ENCODE data around the gene TOR1AIP1. TPM values are rescaled to one million over a fixed set of nuclear protein-coding genes. Genes with fewer than 3 reads are reported as not detected.
"Not testable (repeated sequence)": the region's sequence is repeated elsewhere in the genome, so short reads cannot be mapped to it uniquely, and the experiment has no call there.

TOR1AIP1 gene
- total RNA-seq, 1 donor from 2014 or later, result 21.6 TPM

DNA sequence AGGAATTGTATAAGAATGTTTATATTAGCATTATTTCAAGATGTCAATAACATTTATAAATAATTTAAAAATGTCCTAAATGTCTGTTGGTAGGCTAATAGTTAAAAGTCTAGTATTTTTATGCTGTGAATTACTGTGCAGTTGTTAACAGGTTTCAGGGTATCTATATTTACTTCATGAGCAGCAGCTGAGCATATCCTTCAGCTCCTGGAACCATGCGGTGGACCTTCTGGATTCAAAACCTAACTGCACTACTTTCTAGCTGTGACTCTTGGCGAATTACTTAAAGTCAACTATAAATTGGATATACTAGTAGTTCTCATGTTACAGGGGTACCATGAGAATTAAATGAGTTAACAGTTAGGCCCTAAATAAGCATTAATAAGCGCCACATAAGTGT, 76.3 kb downstream of the TOR1AIP1 start:
- Mint-ChIP-seq H3K9me3 (peaks cover 16% of the 10 kb centered on the region), H3K27ac (no peak overlapping the region), H3K4me3 (no peak overlapping the region), H3K36me3 (peaks cover 23% of the 10 kb centered on the region), H3K4me1 (peaks cover 16% of the 10 kb centered on the region), H3K27me3 (ENCODE audit: insufficient read depth, low read depth) (peaks cover 2% of the 10 kb centered on the region)
- H3K9me3 ChIP-seq (ENCODE audit: low read depth), result no peaks in the 10 kb centered on the region
- H3K4me3 ChIP-seq, result no peak overlapping the region
- H4K20me1 ChIP-seq (ENCODE audit: low read depth), result peaks cover 38% of the 10 kb centered on the region
- no peaks in the 10 kb centered on the region for H3K36me3 ChIP-seq
- H2AFZ ChIP-seq (replicated peaks), result no peak overlapping the region
- no peak overlapping the region for H3K9ac ChIP-seq
- peaks cover 10% of the 10 kb centered on the region for H3K4me1 ChIP-seq
- DNase-seq (ENCODE audit: low spot score), result no peak
- H3F3A ChIP-seq (ENCODE audit: low read depth), result peaks cover 18% of the 10 kb centered on the region
- no peak overlapping the region for H3K4me2 ChIP-seq
- H3K27ac ChIP-seq, result no peak overlapping the region
- H3K27me3 ChIP-seq, result no peaks in the 10 kb centered on the region
- TF ChIP-seq, protein P1, sequence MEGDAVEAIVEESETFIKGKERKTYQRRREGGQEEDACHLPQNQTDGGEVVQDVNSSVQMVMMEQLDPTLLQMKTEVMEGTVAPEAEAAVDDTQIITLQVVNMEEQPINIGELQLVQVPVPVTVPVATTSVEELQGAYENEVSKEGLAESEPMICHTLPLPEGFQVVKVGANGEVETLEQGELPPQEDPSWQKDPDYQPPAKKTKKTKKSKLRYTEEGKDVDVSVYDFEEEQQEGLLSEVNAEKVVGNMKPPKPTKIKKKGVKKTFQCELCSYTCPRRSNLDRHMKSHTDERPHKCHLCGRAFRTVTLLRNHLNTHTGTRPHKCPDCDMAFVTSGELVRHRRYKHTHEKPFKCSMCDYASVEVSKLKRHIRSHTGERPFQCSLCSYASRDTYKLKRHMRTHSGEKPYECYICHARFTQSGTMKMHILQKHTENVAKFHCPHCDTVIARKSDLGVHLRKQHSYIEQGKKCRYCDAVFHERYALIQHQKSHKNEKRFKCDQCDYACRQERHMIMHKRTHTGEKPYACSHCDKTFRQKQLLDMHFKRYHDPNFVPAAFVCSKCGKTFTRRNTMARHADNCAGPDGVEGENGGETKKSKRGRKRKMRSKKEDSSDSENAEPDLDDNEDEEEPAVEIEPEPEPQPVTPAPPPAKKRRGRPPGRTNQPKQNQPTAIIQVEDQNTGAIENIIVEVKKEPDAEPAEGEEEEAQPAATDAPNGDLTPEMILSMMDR (IDR thresholded peaks at IDR 0.05), result no peak
- TF ChIP-seq EZH2phosphoT487 (IDR thresholded peaks at IDR 0.05), result no peak
- TF ChIP-seq EZH2 (IDR thresholded peaks at IDR 0.05), result no peak
- H3K79me2 ChIP-seq (ENCODE audit: low read depth), result peaks cover 86% of the 10 kb centered on the region

DNA sequence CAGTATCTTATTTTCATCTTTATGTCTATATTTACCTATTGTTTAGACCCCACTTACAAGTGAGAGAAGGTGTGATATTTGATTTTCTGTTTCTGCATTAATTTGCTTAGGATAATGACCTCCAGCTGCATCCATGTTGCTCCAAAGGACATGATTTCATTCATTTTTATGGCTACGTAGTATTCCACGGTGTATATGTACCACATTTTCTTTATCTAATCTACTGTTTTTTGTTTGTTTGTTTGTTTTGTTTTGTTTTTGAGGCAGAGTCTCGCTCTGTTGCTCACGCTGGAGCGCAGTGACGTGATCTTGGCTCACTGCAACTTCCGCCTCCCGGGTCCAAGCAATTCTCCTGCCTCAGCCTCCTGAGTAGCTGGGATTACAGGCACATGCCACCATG, 80.1 kb downstream of the TOR1AIP1 start:
- not testable (repeated sequence) for H3K4me1 Mint-ChIP-seq; H3K9ac ChIP-seq; DNase-seq (ENCODE audit: low spot score); H3K27me3 ChIP-seq; H3K27me3 Mint-ChIP-seq (ENCODE audit: insufficient read depth, low read depth); H3K4me1 ChIP-seq; H3K4me2 ChIP-seq; H3F3A ChIP-seq (ENCODE audit: low read depth); H3K36me3 ChIP-seq; H3K27ac ChIP-seq; H2AFZ ChIP-seq (replicated peaks); H3K27ac Mint-ChIP-seq; H3K9me3 ChIP-seq (ENCODE audit: low read depth); H3K4me3 ChIP-seq; H3K4me3 Mint-ChIP-seq
- H3K36me3 Mint-ChIP-seq, result peaks cover 33% of the 10 kb centered on the region
- peaks cover 40% of the 10 kb centered on the region for H3K9me3 Mint-ChIP-seq
- Histone ChIP-seq H3K79me2 (ENCODE audit: low read depth) (peaks cover 99% of the 10 kb centered on the region), H4K20me1 (ENCODE audit: low read depth) (peaks cover 30% of the 10 kb centered on the region)

DNA sequence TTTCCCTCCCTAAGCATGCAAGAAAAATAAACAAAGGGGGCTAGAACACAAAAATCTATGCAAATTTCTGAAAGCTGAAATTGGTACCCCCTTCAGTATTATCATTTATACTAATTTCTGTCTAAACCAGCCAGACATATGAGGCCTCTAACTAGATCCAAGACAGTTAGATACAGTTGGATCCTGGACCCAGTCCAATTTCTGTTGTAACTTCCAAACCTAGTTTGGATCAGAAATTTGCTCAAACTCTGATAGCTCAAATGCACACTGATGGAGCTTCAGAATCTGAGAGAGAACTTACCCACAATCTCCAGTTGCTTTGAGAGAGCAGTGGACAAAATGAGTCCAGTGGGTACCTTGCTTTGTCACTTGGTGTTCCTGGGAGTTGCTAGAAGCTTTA, 84.5 kb downstream of the TOR1AIP1 start:
- Histone ChIP-seq H3K4me1 (no peaks in the 10 kb centered on the region), H3K79me2 (ENCODE audit: low read depth) (peaks cover 100% of the 10 kb centered on the region), H3K27ac (no peak overlapping the region), H3K36me3 (no peaks in the 10 kb centered on the region), H4K20me1 (ENCODE audit: low read depth) (peaks cover 13% of the 10 kb centered on the region), H3K4me2 (no peak overlapping the region), H3K27me3 (no peaks in the 10 kb centered on the region), H3K9me3 (ENCODE audit: low read depth) (no peaks in the 10 kb centered on the region), H3K9ac (no peak overlapping the region), H3F3A (ENCODE audit: low read depth) (no peaks in the 10 kb centered on the region), H3K4me3 (no peak overlapping the region), H2AFZ (replicated peaks) (no peak overlapping the region)
- H3K36me3 Mint-ChIP-seq, result peaks cover 39% of the 10 kb centered on the region
- no peak overlapping the region for H3K4me3 Mint-ChIP-seq
- peaks cover 40% of the 10 kb centered on the region for H3K9me3 Mint-ChIP-seq
- H3K27me3 Mint-ChIP-seq (ENCODE audit: insufficient read depth, low read depth), result no peaks in the 10 kb centered on the region
- H3K4me1 Mint-ChIP-seq, result no peaks in the 10 kb centered on the region
- DNase-seq (ENCODE audit: low spot score), result no peak
- TF ChIP-seq, protein P1 (IDR thresholded peaks at IDR 0.05), result no peak
- no peak for TF ChIP-seq EZH2 (IDR thresholded peaks at IDR 0.05)
- no peak overlapping the region for H3K27ac Mint-ChIP-seq

DNA sequence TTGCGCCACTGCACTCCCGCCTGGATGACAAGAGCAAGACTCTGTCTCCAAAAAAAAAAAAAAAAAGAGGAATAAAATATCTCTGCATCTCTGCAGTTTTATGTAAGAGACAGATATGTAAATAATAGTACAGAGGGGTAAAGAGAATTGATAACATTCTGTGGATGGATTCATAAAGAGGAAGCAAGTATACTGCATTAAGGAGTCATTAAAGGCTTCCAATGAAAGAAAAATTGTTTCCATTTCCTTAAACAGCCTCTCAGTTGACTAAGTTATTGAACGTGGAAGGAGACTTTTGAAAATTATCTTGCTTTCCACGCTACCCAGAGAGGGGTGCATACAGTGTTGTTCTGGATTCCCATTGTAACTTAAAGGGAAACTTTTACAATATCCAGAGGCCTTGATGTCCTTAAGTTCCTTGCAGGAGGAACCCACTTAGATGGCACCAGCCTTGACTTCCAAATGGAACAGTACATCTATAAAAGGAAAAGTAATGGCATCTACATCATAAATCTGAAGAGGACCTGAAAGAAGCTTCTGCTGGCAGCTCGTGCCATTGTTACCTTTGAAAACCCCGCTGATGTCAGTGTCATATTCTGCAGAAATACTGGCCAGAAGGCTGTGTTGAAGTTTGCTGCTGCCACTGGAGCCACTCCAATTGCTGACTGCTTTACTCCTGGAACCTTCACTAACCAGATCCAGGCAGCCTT, 86.4 kb downstream of the TOR1AIP1 start:
- no peaks in the 10 kb centered on the region for H3K4me1 ChIP-seq
- H3K36me3 Mint-ChIP-seq, result peaks cover 33% of the 10 kb centered on the region
- no peak overlapping the region for H3K27ac Mint-ChIP-seq
- peaks cover 11% of the 10 kb centered on the region for H4K20me1 ChIP-seq (ENCODE audit: low read depth)
- DNase-seq (ENCODE audit: low spot score), result no peak
- no peaks in the 10 kb centered on the region for H3K27me3 ChIP-seq
- no peaks in the 10 kb centered on the region for H3F3A ChIP-seq (ENCODE audit: low read depth)
- H3K4me3 ChIP-seq, result no peak overlapping the region
- H2AFZ ChIP-seq (replicated peaks), result no peak overlapping the region
- H3K79me2 ChIP-seq (ENCODE audit: low read depth), result peaks cover 100% of the 10 kb centered on the region
- TF ChIP-seq EZH2 (IDR thresholded peaks at IDR 0.05) (no peak), EZH2phosphoT487 (IDR thresholded peaks at IDR 0.05) (no peak)
- TF ChIP-seq, protein P1 (IDR thresholded peaks at IDR 0.05), result no peak
- no peak overlapping the region for H3K27ac ChIP-seq
- no peak overlapping the region for H3K9ac ChIP-seq
- no peaks in the 10 kb centered on the region for H3K4me1 Mint-ChIP-seq
- peaks cover 30% of the 10 kb centered on the region for H3K9me3 Mint-ChIP-seq
- no peaks in the 10 kb centered on the region for H3K9me3 ChIP-seq (ENCODE audit: low read depth)
- no peak overlapping the region for H3K4me3 Mint-ChIP-seq
- H3K27me3 Mint-ChIP-seq (ENCODE audit: insufficient read depth, low read depth), result no peaks in the 10 kb centered on the region
- H3K36me3 ChIP-seq, result no peaks in the 10 kb centered on the region
- no peak overlapping the region for H3K4me2 ChIP-seq
